ENCODE results near the gene PPP4R3B.

DNA sequence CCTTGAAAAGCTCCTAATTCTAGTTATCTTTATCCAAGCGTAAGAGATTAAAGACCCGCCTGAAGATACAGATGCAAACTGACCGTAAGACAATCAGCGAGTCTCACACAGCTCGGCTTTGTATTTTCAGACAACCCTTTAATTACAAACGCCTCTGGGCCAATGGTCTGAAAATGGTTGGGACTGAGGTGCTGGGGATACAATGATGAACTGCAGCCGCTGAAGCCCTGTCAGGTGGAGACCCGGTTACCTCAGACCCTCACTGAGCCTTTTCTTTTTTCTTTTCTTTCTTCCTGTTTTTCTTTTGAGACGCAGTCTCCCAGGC is 98.6 kb downstream of the PPP4R3B start:
- TF ChIP-seq POLR2A (IDR thresholded peaks at IDR 0.05) = no peak
- TF ChIP-seq, protein P1, sequence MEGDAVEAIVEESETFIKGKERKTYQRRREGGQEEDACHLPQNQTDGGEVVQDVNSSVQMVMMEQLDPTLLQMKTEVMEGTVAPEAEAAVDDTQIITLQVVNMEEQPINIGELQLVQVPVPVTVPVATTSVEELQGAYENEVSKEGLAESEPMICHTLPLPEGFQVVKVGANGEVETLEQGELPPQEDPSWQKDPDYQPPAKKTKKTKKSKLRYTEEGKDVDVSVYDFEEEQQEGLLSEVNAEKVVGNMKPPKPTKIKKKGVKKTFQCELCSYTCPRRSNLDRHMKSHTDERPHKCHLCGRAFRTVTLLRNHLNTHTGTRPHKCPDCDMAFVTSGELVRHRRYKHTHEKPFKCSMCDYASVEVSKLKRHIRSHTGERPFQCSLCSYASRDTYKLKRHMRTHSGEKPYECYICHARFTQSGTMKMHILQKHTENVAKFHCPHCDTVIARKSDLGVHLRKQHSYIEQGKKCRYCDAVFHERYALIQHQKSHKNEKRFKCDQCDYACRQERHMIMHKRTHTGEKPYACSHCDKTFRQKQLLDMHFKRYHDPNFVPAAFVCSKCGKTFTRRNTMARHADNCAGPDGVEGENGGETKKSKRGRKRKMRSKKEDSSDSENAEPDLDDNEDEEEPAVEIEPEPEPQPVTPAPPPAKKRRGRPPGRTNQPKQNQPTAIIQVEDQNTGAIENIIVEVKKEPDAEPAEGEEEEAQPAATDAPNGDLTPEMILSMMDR (IDR thresholded peaks at IDR 0.05) = no peak

Measured in right lobe of liver (tissue), 4 donors.